CD4-positive, alpha-beta T cell treated with Interleukin-15 for 4 hours (primary cell): ENCODE data around the gene CD47.

ENCODE experiments used
- DNase-seq: peaks from one replicate; pipeline ENCODE4 v3.0.0-alpha.2; 2020; ENCODE audit warnings: low spot score

The CD47 gene

DNA sequence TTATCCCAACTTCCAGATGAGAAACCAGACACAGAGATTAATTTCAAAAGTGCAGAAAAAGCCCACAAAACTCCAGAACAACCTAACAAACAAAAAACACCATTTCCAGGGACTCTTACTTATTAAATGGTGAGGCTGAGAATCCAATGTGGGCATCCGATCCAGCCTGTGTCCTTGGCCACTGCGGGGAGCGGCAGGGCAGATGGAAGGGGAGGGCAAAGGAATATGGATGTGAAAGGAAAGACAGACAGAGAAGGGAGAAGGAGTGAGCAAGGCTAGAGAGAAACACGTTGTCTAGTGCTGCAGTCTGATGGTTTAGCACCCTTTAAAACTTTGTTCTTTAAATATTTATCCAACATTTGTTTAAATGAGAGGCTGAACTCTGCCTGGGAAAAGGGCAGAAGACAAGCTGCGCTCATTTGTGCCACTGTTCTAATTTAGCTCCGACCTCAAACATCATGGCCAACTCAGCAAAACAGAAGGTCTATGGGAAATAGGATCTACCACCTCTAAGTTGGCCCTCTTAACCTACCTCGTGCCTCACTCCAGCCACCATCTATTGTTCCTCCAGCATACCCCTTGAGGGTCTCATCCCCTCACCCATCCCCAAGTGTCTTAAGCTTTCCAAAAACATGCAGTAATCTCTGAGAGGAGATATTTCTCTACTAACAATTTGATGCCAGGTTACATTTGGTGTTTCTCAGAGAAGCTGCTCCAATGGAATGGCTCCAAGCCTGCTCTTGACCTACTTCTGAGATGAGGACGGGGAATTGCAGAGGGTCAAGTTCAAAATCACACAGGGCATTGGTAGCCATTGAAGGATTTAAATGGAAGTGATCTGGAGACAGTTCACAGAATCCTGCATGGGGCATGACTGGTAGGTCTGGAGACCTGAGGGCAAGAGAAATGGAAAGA, 77.4 kb downstream of the CD47 start:
- no peak for DNase-seq

DNA sequence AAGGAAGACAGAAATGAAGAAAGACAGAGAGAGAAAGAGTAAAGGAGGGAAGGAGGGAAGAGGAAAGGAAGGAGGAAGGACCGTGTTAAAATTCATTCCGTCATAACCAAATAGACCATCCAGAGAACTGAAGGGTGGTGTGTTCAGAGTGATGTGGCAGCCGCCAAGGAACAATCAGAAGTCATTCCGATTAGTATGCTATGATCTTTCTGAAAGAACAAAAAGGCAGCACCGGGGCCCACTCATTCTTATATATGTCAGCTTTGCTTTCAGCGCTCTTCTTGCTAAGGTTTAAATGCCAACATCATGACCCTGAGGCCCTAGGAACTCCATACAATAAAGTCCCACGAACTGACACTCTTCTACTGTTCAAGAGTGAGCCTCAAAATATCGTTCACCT, 78.5 kb downstream of the CD47 start:
- no peak for DNase-seq

DNA sequence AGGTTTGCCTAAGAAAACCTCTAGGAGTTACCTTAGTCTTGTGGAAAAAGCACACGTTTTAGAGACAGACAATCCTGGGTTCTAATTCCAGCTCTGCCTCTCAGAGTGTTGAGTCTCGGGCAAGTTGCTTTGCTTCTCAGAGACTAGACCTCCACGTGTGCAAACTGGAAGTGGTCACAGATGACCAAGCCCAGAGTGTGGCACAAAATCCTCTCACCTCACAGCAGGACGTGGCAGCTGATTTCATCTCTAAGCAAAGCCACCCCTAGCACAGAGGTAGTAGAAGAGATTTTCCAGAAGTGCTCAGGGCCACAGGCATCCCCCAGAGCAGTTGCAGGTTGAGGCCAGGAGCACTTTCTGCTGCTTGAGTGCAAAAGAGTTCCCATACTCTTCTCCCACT, 79.2 kb downstream of the CD47 start:
- no peak for DNase-seq

DNA sequence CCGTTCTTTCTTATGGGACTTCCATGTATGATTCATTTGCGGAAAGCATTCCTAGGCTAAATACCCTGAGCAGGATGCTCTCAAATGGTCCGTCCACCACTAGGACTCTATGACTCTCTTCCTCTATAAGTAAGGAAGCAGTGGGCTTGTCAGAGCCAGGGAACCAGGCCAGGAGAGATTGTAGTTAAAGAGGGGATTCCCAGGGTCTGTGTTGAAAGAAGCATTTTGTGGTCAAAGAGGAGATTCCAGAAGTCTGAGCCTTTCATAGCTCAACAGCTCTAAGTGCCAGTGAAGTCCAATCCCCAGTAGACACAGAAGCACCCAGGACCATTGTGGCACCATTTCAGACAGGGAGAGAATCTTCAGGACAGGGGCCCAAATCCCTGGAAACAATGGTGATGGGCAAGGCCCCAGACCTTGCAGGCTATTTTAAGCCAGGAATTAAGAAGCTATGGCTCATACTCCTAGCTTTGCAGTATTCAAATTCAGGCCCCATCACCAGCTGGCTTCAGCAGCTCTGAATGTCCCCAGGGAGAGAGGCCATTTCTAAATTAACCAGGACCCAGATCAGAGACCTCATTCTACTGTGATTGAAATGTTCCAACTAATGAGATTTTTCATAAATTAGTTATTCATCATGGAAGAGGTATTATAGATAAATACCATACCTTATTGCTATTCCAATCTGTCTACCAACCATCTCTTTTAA, 81.7 kb downstream of the CD47 start:
- DNase-seq: no peak

DNA sequence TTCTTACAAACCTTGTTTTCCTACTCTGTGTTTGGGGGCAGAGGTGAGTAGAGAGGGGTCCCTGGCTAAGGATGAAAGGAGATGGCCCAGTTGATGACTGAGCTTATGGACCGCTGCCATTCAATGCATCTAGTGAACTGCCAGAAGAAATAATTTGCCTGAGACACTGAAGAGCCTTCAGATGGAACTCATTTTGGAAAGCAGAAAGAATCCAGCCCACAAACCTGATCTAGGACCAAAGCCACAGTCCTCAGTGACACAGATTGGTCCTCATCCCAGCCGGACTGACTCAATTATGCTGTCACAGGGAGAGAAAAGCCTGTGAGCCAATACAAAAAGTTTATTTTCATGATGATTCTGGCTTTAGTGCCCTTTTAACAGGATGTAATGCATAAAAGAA, 82.7 kb downstream of the CD47 start:
- DNase-seq: no peak

DNA sequence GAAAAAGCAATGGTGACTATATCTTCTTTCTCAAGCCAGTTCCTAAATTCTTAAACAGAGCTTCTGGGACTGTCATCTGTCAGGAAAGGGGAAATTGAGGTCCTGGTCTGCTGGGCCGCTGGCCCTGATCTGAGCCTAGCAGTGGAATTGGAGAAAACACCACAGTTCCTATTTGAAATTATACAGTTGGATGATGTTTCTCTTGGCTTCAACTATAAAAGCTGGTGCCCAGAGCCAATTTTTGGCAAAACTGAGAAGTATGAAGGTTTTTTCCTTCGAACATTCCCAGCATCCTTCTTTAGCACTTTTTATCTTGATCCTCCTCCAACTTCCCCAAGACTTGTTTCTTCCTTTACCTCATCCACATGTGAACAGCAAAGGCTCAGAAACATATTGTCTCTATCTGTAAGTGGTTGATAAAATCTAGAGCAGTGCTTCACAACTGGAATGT, 83.9 kb downstream of the CD47 start:
- no peak for DNase-seq

DNA sequence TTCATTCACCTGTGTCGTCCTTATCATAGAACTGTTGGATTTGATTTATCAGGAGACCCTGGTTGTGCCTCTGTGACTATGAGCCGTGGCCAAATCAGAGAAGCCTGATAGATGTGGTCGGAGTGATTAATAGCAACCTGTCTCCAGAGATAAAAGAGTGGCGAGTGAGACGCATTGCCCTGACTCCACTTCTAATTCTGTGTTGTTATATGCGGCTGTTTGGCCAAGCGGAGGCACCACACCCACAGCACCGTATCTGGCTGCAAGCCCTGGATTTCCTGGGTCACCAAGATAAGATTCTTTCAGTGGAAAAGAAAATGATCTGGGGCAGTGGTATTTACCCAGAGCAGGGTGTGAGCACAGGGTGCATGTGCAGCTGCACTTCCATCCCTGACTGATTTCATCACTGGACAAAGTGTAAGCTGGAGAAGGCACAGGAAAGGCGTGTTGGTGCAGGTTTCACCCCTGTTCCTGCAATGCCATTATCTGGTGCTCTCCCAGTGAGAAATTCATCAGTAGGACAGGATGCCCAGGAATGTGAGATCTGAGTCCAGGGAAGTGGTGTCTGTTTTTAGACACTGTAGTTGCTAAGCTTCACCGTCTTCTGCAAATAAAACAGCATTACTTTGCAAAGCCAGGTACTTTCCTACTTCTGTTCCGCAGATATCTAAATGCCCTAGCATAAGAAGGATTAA, 84.6 kb downstream of the CD47 start:
- no peak for DNase-seq

DNA sequence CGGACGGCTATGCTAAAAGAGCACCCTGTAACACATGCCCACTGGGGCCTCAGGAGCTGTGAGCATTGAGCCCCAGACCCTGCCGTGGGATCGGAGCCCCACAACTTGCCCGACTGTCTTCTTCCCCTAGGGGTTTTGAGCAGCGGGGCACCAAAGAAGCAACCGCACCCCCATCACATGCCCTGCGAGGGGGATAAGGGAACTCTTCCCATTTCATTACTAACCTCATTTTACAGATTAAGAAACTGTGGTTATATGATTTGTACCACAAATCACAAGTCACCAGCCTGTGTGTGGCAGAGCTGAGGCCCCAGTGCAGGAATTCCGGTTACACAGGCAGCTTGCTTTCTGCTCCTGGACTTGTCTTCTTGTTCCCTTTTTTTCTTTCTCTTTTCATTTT, 86.2 kb downstream of the CD47 start:
- no peak for DNase-seq

DNA sequence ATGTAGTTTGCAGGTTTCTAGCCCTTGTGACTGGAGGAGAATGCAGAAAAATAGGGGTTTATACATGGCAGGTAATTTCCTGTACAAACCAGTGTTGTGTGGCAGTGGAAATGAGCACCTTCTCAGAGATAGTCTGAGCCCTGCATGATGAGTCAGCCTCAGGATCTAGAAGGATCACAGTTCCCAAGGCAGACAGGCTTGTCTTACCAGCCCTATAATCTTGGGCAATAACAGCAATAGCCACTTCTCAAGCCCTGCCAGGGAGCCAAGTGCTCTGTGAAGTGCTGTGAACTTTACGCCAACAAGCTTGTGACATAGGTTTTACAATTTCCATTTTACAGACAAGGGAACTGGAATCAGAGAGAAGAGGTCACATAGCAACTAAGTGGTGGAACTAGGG, 89.4 kb downstream of the CD47 start:
- no peak for DNase-seq

DNA sequence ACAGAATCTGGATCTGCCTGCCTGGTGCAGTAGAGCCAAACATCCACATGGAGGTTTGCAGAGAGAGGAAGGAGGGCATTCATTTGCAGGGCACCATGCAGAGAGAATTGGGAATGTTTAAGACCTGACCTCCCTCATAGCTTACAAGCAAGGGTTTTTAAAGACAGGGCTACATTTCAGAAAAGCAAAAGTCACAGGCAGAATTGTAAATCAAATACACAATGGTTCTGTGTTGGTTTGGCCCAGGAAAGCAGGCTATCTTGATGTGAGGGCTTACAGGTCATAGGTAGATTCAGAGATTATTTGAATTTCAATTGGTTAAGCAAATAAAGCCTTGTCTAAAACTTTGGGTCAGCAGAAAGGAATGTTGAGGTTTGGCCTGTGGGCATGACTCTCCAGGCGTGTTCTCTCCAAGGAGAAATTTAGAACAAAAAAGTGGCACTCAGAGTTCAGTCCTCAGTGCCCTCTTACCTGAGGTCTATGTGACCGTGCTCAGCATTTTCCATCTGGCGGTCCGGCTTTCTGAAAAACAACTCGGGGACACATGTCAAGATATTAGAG, 91.5 kb downstream of the CD47 start:
- DNase-seq: no peak

DNA sequence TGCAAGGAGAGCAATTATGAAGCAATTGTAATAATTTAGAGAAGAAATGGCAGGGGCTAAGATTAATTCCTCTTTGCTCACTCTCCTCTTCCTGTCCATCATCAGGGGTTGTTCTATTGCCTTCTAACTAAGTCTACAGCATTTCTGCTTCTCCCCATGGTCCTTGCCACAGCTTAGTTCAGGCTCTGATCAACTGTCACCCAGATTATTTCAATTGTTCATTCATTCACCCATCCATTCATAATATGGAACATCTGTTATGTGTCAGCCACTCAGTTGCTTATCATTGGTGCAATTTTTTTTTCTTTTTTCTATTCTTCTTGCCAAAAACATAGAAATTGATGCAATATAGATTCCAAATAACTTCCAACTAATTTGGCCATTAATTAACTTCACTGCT, 93.2 kb downstream of the CD47 start:
- DNase-seq: no peak

DNA sequence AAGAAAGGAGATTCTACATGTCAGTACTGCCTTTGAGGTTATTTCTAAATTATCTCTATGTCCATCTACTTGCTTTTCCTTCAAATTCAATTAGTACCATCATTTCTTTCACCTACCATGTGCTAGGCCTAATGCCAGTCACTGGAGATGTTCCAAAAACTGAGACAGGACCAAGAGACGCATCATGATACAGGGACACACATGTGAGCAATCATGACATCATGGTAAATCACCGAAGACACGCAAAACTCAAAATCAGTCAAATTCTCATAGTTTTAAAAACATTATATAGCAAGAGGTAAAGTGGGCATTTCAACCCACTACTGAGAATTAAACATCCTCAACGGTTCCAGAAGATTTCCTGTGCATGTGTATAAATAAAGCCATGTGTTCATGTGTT, 95.0 kb downstream of the CD47 start:
- DNase-seq: no peak

DNA sequence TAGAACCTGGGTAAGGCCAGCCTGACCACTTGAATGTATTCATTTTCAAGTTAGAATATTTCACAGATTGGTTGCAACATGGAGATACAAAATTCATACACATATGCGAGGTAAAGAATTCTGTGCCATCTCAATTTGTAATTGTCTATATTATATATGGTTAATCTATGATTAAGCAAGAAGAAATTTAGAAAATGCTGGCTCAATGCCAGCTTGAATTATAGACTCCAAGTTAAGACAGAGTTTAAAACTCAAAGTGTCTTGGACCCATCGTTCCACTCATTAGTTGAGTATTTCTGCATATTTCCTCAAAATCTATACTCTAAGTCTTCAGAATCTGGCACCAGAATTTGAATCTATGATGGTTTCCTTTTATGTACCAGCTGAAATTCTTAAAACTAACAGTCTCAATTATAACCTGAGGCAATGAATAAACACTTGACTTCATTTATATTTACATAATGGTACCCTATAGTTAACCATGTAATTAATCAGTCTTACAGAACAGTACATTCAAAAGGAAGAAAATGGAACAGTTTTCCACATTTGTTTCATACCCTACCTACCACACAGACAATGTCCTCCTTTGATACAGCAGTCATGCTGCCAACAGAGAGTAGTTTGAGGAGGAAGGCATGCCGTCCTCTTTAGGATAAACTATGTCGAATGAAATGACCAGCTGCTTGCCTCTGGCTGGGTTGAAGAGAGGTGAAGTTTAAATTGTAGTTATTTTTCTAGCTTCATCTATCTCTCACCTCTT, 95.7 kb downstream of the CD47 start:
- DNase-seq: no peak

DNA sequence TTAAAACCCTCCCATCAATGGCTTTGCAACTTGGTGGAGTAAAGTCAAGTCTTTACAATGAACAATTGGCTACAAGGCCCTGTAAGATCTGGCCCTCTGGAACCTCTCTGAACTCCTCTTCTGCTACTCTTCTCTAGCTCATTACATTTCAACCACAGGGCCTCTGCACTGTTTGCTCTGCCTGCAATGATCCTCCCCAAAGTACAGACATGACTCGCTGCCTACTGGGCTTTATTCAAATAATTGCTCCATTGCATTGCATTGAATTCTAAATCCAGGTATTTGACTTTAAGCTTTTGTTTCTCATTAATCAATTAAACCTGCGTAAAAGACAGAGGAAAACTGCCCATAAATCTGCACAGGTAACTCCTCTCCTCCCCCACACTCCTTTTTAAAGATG, 96.7 kb downstream of the CD47 start:
- DNase-seq: no peak

DNA sequence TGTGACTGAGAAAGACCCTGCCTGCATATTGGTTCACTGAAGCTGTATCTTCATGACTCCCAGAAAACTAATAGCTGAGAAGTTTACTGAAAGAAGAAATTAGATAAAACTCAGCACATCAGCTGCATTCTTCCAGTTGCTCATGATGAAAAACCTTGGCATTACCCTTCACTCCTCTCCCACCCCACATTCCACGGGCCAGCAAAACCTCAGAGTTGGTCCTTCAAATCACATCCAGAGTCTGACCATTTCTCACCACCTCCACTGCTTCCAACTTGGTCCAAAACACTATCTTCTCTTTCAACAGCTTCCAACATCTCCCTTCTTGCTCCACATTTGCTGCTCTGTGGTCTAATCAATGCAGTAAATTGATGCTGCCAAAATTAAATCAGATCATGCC, 97.1 kb downstream of the CD47 start:
- DNase-seq: no peak
